Kidney glomerular epithelial cell (primary cell): ENCODE results near the gene MTG2.

Experiments
- DNase-seq: peaks from one replicate; lab custom pipeline; 2025; lab: John Stamatoyannopoulos, UW

The MTG2 gene

DNA sequence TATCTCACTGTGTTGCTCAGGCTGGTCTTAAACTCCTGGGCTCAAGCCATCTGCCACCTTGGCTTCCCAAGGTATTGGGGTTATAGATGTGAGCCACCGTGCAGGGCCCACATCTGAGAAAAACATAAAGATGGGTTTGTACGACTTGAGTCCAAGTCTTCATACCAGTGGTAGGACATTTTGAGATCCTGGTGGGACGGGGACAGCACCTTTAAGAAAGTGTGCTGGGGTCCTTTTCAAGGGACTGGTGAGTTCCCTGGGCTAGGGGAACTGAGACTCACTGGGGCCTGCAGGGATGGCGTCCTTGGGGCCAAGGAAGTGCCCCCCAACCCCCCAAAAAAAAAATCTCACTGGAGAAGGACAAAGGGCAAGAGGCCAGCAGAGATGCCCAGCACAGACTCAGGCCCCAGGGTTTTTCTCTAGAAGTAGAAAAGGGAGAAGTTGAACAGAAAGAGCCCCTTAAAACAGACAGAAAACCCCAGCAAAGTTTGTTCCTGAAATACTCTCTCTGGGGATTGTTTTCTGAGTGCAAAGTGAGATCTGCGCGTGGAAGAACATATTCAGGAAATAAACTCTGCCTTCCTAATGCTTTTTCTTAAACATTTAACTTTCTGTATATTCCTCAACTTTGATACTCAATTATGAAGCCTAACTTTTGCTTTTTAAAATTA lies 66.2 kb downstream of the MTG2 start:
- DNase-seq, result no peak

DNA sequence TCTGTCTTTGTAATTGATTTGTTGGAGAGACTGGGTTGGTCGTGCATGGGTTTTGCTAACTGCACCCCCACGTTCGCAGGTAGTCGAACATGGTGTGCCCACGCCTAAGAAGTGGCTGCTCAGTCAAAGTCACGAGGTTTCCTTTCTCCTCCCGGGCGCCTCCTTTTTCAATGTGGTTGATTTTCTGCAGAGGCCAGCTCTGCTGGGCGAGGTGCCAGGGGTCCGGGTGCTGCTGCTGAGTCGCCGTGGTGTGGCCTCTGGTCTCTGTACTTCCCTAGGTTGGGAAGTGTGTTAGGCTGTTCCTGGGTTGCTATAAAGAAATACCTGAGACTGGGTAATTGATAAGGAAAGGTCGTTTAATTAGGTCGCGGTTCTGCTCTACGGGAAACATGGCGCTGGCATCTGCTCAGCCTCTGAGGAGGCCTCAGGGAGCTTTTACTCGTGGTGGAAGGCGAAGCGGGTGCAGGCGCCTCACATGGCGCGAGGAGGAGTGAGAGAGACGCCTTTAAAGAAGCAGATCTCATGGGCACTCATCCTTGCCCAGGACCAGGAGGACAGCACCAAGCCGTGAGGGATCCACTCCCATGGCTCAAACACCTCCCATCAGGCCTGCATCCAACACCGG lies 69.6 kb downstream of the MTG2 start:
- peak; percentile 3 for DNase-seq
